GM12872 (cell line): ENCODE data around the gene GREM1.

Experiments used
- CTCF ChIP-seq: IDR thresholded peaks from 3 replicates; pipeline ENCODE4 v1.5.1; 2011; ENCODE audit warnings: low read depth, mild to moderate bottlenecking, low read length, moderate library complexity; ENCODE audit not compliant: insufficient read depth

GREM1 gene

DNA sequence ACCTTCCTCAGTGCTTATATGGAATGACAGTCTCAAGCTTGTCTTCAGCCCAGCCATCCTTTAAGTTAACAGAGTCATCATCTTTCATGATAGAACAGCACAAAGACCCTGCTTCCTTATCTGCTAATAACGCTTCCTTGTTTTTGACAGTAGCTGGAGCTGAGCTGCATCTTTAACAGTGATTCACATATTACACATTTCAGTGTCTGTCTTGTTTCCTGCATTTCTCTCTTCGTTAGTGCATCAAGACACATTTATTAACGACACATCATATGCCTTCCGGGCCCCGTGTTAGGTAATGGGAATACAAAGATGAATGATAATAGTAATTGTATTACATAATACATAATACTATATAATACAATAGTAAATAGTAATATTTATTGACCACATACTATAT is 30.2 kb upstream of the GREM1 start:
- no peak for TF ChIP-seq CTCF

- TF ChIP-seq CTCF, result no peak
Measured at GRCh38 chr15:32688151-32688639, 29.6 kb upstream of the GREM1 start.

GRCh38 chr15:32690941-32691688 is 26.7 kb upstream of the GREM1 start:
- TF ChIP-seq CTCF, result no peak

DNA sequence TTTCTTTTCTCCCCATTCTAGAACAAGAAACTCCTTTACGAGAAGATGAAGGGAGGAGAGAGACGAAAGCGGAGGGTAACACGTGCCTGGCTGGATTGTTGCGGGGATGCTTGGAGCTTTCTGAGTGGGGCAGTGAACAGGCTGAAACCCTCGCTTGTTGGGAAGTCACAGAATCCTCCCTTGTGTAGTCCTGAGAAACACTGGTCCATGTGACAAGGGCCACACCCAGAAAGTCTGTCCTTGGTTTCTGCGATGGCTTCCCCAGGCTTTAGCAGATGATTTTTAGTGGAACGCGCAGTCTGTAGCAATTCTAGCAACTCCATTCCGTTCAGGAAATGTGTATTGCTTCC is 26.1 kb upstream of the GREM1 start:
- no peak for TF ChIP-seq CTCF

DNA sequence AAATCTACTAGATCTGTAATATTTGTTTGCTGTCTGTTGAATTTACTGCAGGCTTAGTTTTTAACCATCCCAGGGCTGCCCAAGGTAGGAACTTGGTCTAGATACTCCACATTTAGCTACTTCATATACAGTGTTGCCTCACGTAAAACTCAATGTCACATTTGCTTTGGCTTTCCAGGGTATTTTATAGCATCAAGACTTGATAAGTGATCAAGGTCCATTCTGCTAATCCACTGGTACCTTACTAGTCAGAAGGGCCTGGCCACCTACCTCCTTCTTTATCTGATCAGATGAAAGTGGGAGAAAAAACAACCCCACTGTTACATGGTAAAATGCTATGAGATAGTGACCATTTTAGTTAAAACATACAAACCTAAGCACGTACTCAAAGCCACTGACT is 25.5 kb upstream of the GREM1 start:
- TF ChIP-seq CTCF, result no peak

GRCh38 chr15:32694222-32694983 is 23.4 kb upstream of the GREM1 start:
- TF ChIP-seq CTCF, result no peak

DNA sequence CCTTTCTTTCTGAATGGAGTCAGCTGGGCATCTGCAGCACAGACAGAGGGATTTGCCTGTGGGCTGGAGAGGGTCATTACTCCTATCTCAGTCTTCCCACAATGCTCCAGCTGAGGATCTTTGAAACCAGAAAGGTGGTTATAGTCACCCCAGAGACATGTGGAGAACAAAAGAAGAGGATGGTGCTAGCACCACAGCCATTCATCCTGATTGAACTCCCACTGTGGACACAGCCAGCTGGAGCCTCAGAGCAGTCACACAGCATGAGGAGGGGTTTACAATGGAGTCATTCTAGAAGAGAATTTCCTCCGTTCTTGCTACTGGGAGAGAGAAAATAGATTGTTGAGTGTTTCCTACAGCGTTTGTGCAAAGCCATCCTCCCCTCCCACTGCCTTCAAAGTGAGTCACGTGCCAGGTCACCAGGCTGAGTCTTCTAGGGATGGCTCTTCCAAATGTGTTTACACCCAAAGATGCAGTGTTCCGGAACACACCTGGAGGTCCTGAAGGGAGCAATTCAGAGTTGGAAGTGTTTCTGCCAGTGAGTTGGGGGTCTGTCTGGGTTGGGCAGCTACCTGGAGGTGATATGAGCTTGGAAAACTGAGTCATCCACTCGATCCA is 18.9 kb upstream of the GREM1 start:
- no peak for TF ChIP-seq CTCF
